Measurements from ENCODE around the gene RBM48. TPM values are rescaled to one million over a fixed set of nuclear protein-coding genes. Genes with fewer than 3 reads are reported as not detected.
"Not testable (repeated sequence)": the region's sequence is repeated elsewhere in the genome, so short reads cannot be mapped to it uniquely, and the experiment has no call there.

The RBM48 gene
- total and polyA plus RNA-seq, 9 of the 15 experiments (the other 6 are each of a cell fraction or from before 2014, with no cell fraction given) = 9.9 to 35.1 (median 16.3) TPM

DNA sequence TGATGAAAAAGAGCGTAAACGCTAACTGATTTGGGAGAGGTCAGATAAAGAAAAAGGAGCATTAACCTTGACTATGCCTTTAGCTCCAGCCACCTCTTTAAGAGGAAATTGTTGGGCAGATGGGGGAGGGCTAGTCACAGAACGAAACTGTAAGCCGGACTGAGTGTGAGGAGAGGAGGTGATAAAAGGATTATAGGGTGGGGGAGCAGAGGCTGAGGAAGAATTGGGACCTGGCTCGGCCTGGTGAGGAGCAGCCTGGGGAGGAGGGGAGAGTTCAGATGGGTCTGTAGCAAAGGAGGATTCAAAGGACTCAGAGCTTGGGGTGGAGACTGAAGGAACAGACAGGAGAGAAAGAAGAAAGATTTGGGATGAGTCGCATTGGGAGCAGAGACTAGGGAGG lies 45.0 kb upstream of the RBM48 start:
- TF ChIP-seq SMARCE1 (IDR thresholded peaks at IDR 0.05) (0 out of 2 replicates have a peak, but pooled peaks have one; percentile 22), NCOR1 (IDR thresholded peaks at IDR 0.05) (peak; percentile 33), VEZF1 (CRISPR knock-in tag; IDR thresholded peaks at IDR 0.05) (0 out of 2 replicates have a peak, but pooled peaks have one; percentile 20), ZNF263 (CRISPR knock-in tag; IDR thresholded peaks at IDR 0.05; ENCODE audit: borderline replicate concordance) (peak; percentile 87), KDM1A (IDR thresholded peaks at IDR 0.05) (peak in 1 of 2 experiments; percentile 42; a peak in 1 of 4 replicates), CXXC5 (CRISPR knock-in tag; IDR thresholded peaks at IDR 0.05) (peak; percentile 36; the same call in 1 of the 2 replicates), SMARCA4 (IDR thresholded peaks at IDR 0.05) (peak; percentile 58; the same call in 1 of the 2 replicates), TAL1 (IDR thresholded peaks at IDR 0.05) (peak; percentile 28; the same call in 1 of the 2 replicates), ARID1B (IDR thresholded peaks at IDR 0.05) (peak; percentile 74), CBFA2T3 (IDR thresholded peaks at IDR 0.05) (peak; percentile 32; the same call in 1 of the 2 replicates), DPF2 (IDR thresholded peaks at IDR 0.05) (peak; percentile 74)
- H4K20me1 ChIP-seq (replicated peaks; ENCODE audit: control insufficient read depth, insufficient read depth, low read length); H3K27me3 ChIP-seq (ENCODE audit: control insufficient read depth in 2 of 2, insufficient read depth in 2 of 2, low read length in 2 of 2); H3K27ac ChIP-seq (ENCODE audit: extremely low read depth, low read depth, low read length); FAIRE-seq; in situ Hi-C loops (cut with MboI); ATAC-seq; H3K9ac ChIP-seq (ENCODE audit: insufficient read depth in 1 of 2, low read depth in 2 of 2, low read length in 2 of 2); CTCF ChIA-PET (ENCODE audit: low intra/inter-chr PET ratio); H3K9me1 ChIP-seq (ENCODE audit: control insufficient read depth, insufficient read depth, low read length); H3K4me2 ChIP-seq (ENCODE audit: insufficient read depth, low read length); H3K4me3 ChIP-seq; H3K4me1 ChIP-seq (replicated peaks in 1 of 2; ENCODE audit: control insufficient read depth in 2 of 2, insufficient read depth in 2 of 2, low read length in 2 of 2); H3K79me2 ChIP-seq (ENCODE audit: control insufficient read depth, insufficient read depth, low read length); H3K9me3 ChIP-seq (replicated peaks; ENCODE audit: control insufficient read depth, insufficient read depth, low read depth, low read length); BruUV-seq (replicated peaks): not testable (repeated sequence)
- POLR2A ChIA-PET = interaction anchor here (0.6 to 1.1 kb wide), 3 partner anchors 14 to 1244 kb away, joined by 3 read pairs; no protein-coding TSS in a partner anchor
- WGBS (ENCODE audit: insufficient coverage, low coverage, missing lambda C conversion rate) = 4% methylated on average over 5 of the region's 6 CpGs
- Histone ChIP-seq H2AFZ (ENCODE audit: low read depth, low read length) (peak overlapping the region; percentile 34; the same call in 1 of the 2 replicates), H3K36me3 (ENCODE audit: control insufficient read depth, insufficient read depth, low read length) (peaks cover 19% of the 10 kb centered on the region; the same call in 2 of the 3 replicates)
- intact Hi-C loops (cut with micrococcal nuclease) = loop anchor here (10.0 kb wide), 1 partner anchor 81 kb away; no protein-coding TSS in a partner anchor
- DNase-seq (ENCODE audit: extremely low read depth in 1 of 4, low spot score in 3 of 4) = peak in 1 of 4 experiments; percentile 52

GRCh38 chr7:92484226-92484625 lies 44.4 kb upstream of the RBM48 start:
- H3K9ac ChIP-seq (ENCODE audit: insufficient read depth in 1 of 2, low read depth in 2 of 2, low read length in 2 of 2); BruUV-seq (replicated peaks); in situ Hi-C loops (cut with MboI); H2AFZ ChIP-seq (ENCODE audit: low read depth, low read length); H3K4me2 ChIP-seq (ENCODE audit: insufficient read depth, low read length); H3K4me1 ChIP-seq (replicated peaks in 1 of 2; ENCODE audit: control insufficient read depth in 2 of 2, insufficient read depth in 2 of 2, low read length in 2 of 2); H3K4me3 ChIP-seq; H4K20me1 ChIP-seq (replicated peaks; ENCODE audit: control insufficient read depth, insufficient read depth, low read length); DNase-seq (ENCODE audit: extremely low read depth in 1 of 4, low spot score in 3 of 4); H3K9me1 ChIP-seq (ENCODE audit: control insufficient read depth, insufficient read depth, low read length); FAIRE-seq; ATAC-seq; H3K79me2 ChIP-seq (ENCODE audit: control insufficient read depth, insufficient read depth, low read length); H3K27me3 ChIP-seq (ENCODE audit: control insufficient read depth in 2 of 2, insufficient read depth in 2 of 2, low read length in 2 of 2); CTCF ChIA-PET (ENCODE audit: low intra/inter-chr PET ratio); H3K9me3 ChIP-seq (replicated peaks; ENCODE audit: control insufficient read depth, insufficient read depth, low read depth, low read length); H3K27ac ChIP-seq (ENCODE audit: extremely low read depth, low read depth, low read length): not testable (repeated sequence)
- 75% methylated on average over 6 of the region's 6 CpGs for WGBS (ENCODE audit: insufficient coverage, low coverage, missing lambda C conversion rate)
- H3K36me3 ChIP-seq (ENCODE audit: control insufficient read depth, insufficient read depth, low read length) = peaks cover 21% of the 10 kb centered on the region; the same call in 2 of the 3 replicates
- POLR2A ChIA-PET = interaction anchor here (0.8 to 1.1 kb wide), 2 partner anchors 14 to 188 kb away, joined by 3 read pairs; no protein-coding TSS in a partner anchor
- intact Hi-C loops (cut with micrococcal nuclease) = loop anchor here (10.0 kb wide), 1 partner anchor 81 kb away; no protein-coding TSS in a partner anchor
